Gastroesophageal sphincter (tissue), 3 donors: ENCODE data around the gene DAW1.

Experiments used
- CTCF ChIP-seq, 4 experiments: fragments of 200-600 bp in 2 of 4; fragments of 450-650 bp in 2 of 4; sonication (generic) in 1 of 4; IDR thresholded peaks; one replicate each; pipeline ENCODE4 v1.5.1; 2017 to 2019; ENCODE audit warnings: antibody characterized with exemption in 4 of 4, mild to moderate bottlenecking in 2 of 4, moderate library complexity in 2 of 4
- EP300 ChIP-seq: sonication (generic); formaldehyde crosslinking; IDR thresholded peaks from one replicate; pipeline ENCODE4 v1.6.1; 2017; ENCODE audit warnings: antibody characterized with exemption, mild to moderate bottlenecking
- POLR2A ChIP-seq, 2 donors: fragments of 450-650 bp; IDR thresholded peaks; one replicate each; pipeline ENCODE4 v1.6.1; 2017; ENCODE audit warnings: antibody characterized with exemption in 2 of 2, mild to moderate bottlenecking in 2 of 2, moderate library complexity in 1 of 2
- POLR2AphosphoS5 ChIP-seq: sonication (generic); formaldehyde crosslinking; IDR thresholded peaks from one replicate; pipeline ENCODE4 v1.6.1; 2017; ENCODE audit warnings: antibody characterized with exemption

DNA sequence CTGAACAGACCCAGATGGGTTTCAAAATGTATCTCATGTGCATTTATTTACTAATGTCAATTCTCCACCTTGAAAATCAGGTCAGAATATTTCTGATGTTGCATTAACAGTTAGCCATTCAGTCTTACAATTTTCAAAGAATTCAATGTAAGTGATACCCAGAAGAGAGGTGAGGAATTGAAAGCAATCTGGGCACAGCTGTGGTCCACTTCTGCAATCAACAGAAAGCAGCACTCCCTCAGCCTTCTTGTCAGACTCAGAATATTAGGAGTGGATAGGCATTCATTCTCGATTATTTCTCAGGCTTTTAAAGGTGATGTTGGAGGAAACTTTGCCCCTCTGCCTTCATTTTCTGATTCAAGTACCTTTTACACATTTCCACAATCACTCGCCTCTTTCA, 42.1 kb upstream of the DAW1 start:
- TF ChIP-seq EP300: no peak
- no peak for TF ChIP-seq CTCF (IDR thresholded peaks at IDR 0.05)
- TF ChIP-seq POLR2A (IDR thresholded peaks at IDR 0.05): no peak
- TF ChIP-seq POLR2AphosphoS5: no peak
